GM12878 (cell line): ENCODE results near the gene PTH. TPM values are rescaled to one million over a fixed set of nuclear protein-coding genes. Genes with fewer than 3 reads are reported as not detected.

Source experiments
- ATAC-seq: fragments of 200-7000 bp; cut with Tn5 transposase; 3 replicates; pipeline ENCODE4 v1.9.1; 2020; ENCODE audit warnings: mild to moderate bottlenecking, moderate library complexity
- BruUV-seq: library from RNA; stranded (reverse); fragments of 400-500 nt; replicated peaks from 2 replicates; lab custom pipeline; 2021; lab: Mats Ljungman, UMichigan
- CTCF ChIA-PET: fragments of 300-600 bp; sonication (Branson Sonifier 250); formaldehyde crosslinking; extraction: SDS; loops from one replicate; lab custom pipeline; 2021; ENCODE audit warnings: inconsistent platforms; lab: Yijun Ruan, JAX
- POLR2A ChIA-PET: fragments of 350-600 bp; formaldehyde crosslinking; extraction: SDS; loops from one replicate; lab custom pipeline; 2021; ENCODE audit warnings: inconsistent platforms; lab: Charles Lee
- RAD21 ChIA-PET: fragments of 300-600 bp; sonication (Branson Sonifier 250); formaldehyde crosslinking; loops from one replicate; lab custom pipeline; 2023; ENCODE audit warnings: antibody characterized with exemption; ENCODE audit not compliant: unreplicated experiment; lab: Charles Lee
- SMC1A ChIA-PET: fragments of 300-600 bp; sonication (Branson Sonifier 250); formaldehyde crosslinking; loops from one replicate; lab custom pipeline; 2023; ENCODE audit not compliant: unreplicated experiment, uncharacterized antibody; lab: Charles Lee
- DNase-seq: peaks from one replicate; pipeline ENCODE4 v3.0.0-alpha.2; 2011; ENCODE audit warnings: low read depth, low spot score
- FAIRE-seq: peaks from 3 replicates; lab custom pipeline; 2011; peaks lifted over from hg19 to GRCh38; lab: Jason Lieb, UNC
- H2AFZ ChIP-seq: 2 replicates; pipeline ENCODE4 v1.6.0; 2011; ENCODE audit warnings: low read depth, low read length, control low read depth; ENCODE audit not compliant: control insufficient read depth
- H3K27ac ChIP-seq: 2 replicates; pipeline ENCODE4 v1.5.1; 2011; ENCODE audit warnings: control low read depth; ENCODE audit not compliant: control insufficient read depth, insufficient read depth
- H3K27me3 ChIP-seq, 2 experiments: replicated peaks in 1 of 2; 2 replicates each; pipeline versions ENCODE4 v1.6.0 to v1.6.1; 2011; ENCODE audit warnings: low read length in 1 of 2; ENCODE audit not compliant: control insufficient read depth in 2 of 2, insufficient read depth in 2 of 2
- H3K36me3 ChIP-seq, 2 experiments: 2 replicates each; pipeline ENCODE4 v1.5.1; 2011; ENCODE audit warnings: low read length in 1 of 2; ENCODE audit not compliant: control insufficient read depth in 2 of 2, insufficient read depth in 2 of 2
- H3K4me1 ChIP-seq: 2 replicates; pipeline ENCODE4 v1.6.1; 2011; ENCODE audit warnings: mild to moderate bottlenecking, low read length, moderate library complexity, mixed read lengths; ENCODE audit not compliant: control insufficient read depth, insufficient read depth
- H3K4me2 ChIP-seq: 2 replicates; pipeline ENCODE4 v1.6.0; 2011; ENCODE audit warnings: control low read depth; ENCODE audit not compliant: control insufficient read depth, insufficient read depth
- H3K4me3 ChIP-seq: fragments of 200-600 bp; sonication (generic); 2 replicates; pipeline ENCODE4 v1.5.1; 2016
- H3K79me2 ChIP-seq: 2 replicates; pipeline ENCODE4 v1.6.0; 2011; ENCODE audit warnings: low read length; ENCODE audit not compliant: control insufficient read depth, insufficient read depth
- H3K9ac ChIP-seq: 2 replicates; pipeline ENCODE4 v1.8.0; 2011; ENCODE audit warnings: low read length, control low read depth, mixed read lengths; ENCODE audit not compliant: control insufficient read depth, insufficient read depth
- H3K9me3 ChIP-seq: replicated peaks from 3 replicates; pipeline ENCODE4 v1.5.1; 2011; ENCODE audit warnings: mild to moderate bottlenecking, low read length; ENCODE audit not compliant: control insufficient read depth, insufficient read depth
- H4K20me1 ChIP-seq: 2 replicates; pipeline ENCODE4 v1.6.0; 2011; ENCODE audit not compliant: control insufficient read depth, insufficient read depth
- BCL11A ChIP-seq: IDR thresholded peaks from 2 replicates; pipeline ENCODE4 v1.6.1; 2011; ENCODE audit warnings: low read depth, low read length
- BMI1 ChIP-seq: fragments of 450-650 bp; IDR thresholded peaks from 2 replicates; pipeline ENCODE4 v1.6.1; 2016; ENCODE audit warnings: mild to moderate bottlenecking, moderate library complexity, borderline replicate concordance
- BRCA1 ChIP-seq: IDR thresholded peaks from 2 replicates; pipeline ENCODE4 v1.6.1; 2011; ENCODE audit warnings: low read depth, low read length, improper control_type of control experiment
- CHD1 ChIP-seq: IDR thresholded peaks from 2 replicates; pipeline ENCODE4 v1.6.1; 2012; ENCODE audit warnings: low read depth, low read length, improper control_type of control experiment
- E4F1 ChIP-seq: fragments of 450-650 bp; IDR thresholded peaks from 2 replicates; pipeline ENCODE4 v1.6.1; 2018; ENCODE audit warnings: borderline replicate concordance, mild to moderate bottlenecking; ENCODE audit not compliant: partially characterized antibody
- EZH2 ChIP-seq: IDR thresholded peaks from 2 replicates; pipeline ENCODE4 v1.6.1; 2012; ENCODE audit warnings: low read depth, mild to moderate bottlenecking, control low read depth, inconsistent platforms, low read length, borderline replicate concordance; ENCODE audit not compliant: control insufficient read depth
- FOS ChIP-seq: IDR thresholded peaks from 3 replicates; pipeline ENCODE4 v1.6.1; 2011; ENCODE audit warnings: borderline replicate concordance; ENCODE audit not compliant: insufficient read length; ENCODE audit errors: extremely low read depth
- KLF5 ChIP-seq: fragments of 450-650 bp; IDR thresholded peaks from 2 replicates; pipeline ENCODE4 v1.6.1; 2014; ENCODE audit warnings: mild to moderate bottlenecking; ENCODE audit not compliant: partially characterized antibody
- MEF2B ChIP-seq: fragments of 450-650 bp; IDR thresholded peaks from 2 replicates; pipeline ENCODE4 v1.6.1; 2018; ENCODE audit warnings: mild to moderate bottlenecking, moderate library complexity; ENCODE audit not compliant: partially characterized antibody, poor library complexity, severe bottlenecking
- MTA2 ChIP-seq: fragments of 450-650 bp; IDR thresholded peaks from 2 replicates; pipeline ENCODE4 v1.6.1; 2016; ENCODE audit warnings: low read depth, mild to moderate bottlenecking, moderate library complexity
- NFYB ChIP-seq: IDR thresholded peaks from 2 replicates; pipeline ENCODE4 v1.6.1; 2011; ENCODE audit warnings: low read depth, mild to moderate bottlenecking, low read length, improper control_type of control experiment, moderate library complexity; ENCODE audit not compliant: insufficient read depth
- NKRF ChIP-seq: fragments of 450-650 bp; conservative IDR thresholded peaks from 2 replicates; pipeline ENCODE4 v1.6.1; 2017; ENCODE audit warnings: mild to moderate bottlenecking, moderate library complexity
- PAX5 ChIP-seq: IDR thresholded peaks from 2 replicates; pipeline ENCODE4 v1.6.1; 2011; ENCODE audit warnings: low read depth, low read length, borderline replicate concordance
- POLR2AphosphoS2 ChIP-seq: IDR thresholded peaks from 2 replicates; pipeline ENCODE4 v1.6.1; 2011; ENCODE audit warnings: low read depth, mild to moderate bottlenecking, low read length, improper control_type of control experiment, moderate library complexity
- POLR2AphosphoS5 ChIP-seq: IDR thresholded peaks from 2 replicates; pipeline ENCODE4 v1.6.1; 2011; ENCODE audit warnings: mild to moderate bottlenecking, low read length, inconsistent platforms
- SMAD1 ChIP-seq: fragments of 450-650 bp; IDR thresholded peaks from 2 replicates; pipeline ENCODE4 v1.6.1; 2018; ENCODE audit warnings: mild to moderate bottlenecking, low read depth; ENCODE audit not compliant: partially characterized antibody
- SMC3 ChIP-seq: IDR thresholded peaks from 2 replicates; pipeline ENCODE4 v1.6.1; 2011; ENCODE audit warnings: low read length, improper control_type of control experiment, borderline replicate concordance
- SREBF2 ChIP-seq: IDR thresholded peaks from 2 replicates; pipeline ENCODE4 v1.6.1; 2012; ENCODE audit warnings: mild to moderate bottlenecking, low read length
- TARDBP ChIP-seq: IDR thresholded peaks from 2 replicates; pipeline ENCODE4 v1.6.1; 2016; ENCODE audit warnings: borderline replicate concordance
- ZNF384 ChIP-seq: IDR thresholded peaks from 2 replicates; pipeline ENCODE4 v1.6.1; 2012; ENCODE audit warnings: low read depth, mild to moderate bottlenecking, low read length, improper control_type of control experiment, borderline replicate concordance
- WGBS: methylation state at CpG from one replicate; pipeline ENCODE4 v1.1.6; 2016; ENCODE audit warnings: low lambda C conversion rate; ENCODE audit not compliant: insufficient replicate concordance, insufficient coverage; ENCODE audit errors: missing lambda C conversion rate; 5-methylcytosine and 5-hydroxymethylcytosine counted together
- in situ Hi-C: fragments of 300-500 bp; cut with MboI; formaldehyde crosslinking; loops from 9 replicates; pipeline ENCODE4 v1.14.3; 2018; ENCODE audit warnings: mixed read lengths
- intact Hi-C: fragments of 100-400 bp; cut with micrococcal nuclease; formaldehyde crosslinking; loops from one replicate; pipeline ENCODE4 v1.14.2; 2022; ENCODE audit not compliant: unreplicated experiment
- polyA plus RNA-seq, 11 experiments: library from polyadenylated mRNA; depleted of rRNA in 4 of 11; unstranded in 6 of 11; stranded (reverse) in 5 of 11; fragments of >200 nt; fragmentation: Nextera tagmentation in 4 of 11; fragmentation: Illumina TruSeq in 1 of 11; extraction: Ambion mirVana in 4 of 11; extraction: Trizol in 1 of 11; gene quantifications; 1 replicate in 1 of 11; 2 replicates in 10 of 11; pipeline versions ENCODE4 v1.2.1 to v1.2.3, GENCODE V29; 2011 to 2016; ENCODE audit warnings: inconsistent platforms in 2 of 11, missing spikeins in 2 of 11, low read depth in 1 of 11
- total RNA-seq, 4 experiments: library from RNA; depleted of rRNA in 3 of 4; stranded (reverse); fragments of >200 nt in 3 of 4; fragmentation: Illumina TruSeq in 1 of 4; extraction: Trizol in 1 of 4; gene quantifications; 2 replicates each; pipeline versions ENCODE4 v1.2.1 to v1.2.3, GENCODE V29; 2013 to 2021

The PTH gene
- total and polyA plus RNA-seq, 10 of the 15 experiments (the other 5 are each of a cell fraction or from before 2014, with no cell fraction given), result not detected

GRCh38 chr11:13494051-13494450, 1.7 kb downstream of the PTH start:
- no peak for DNase-seq
- H3K4me2 ChIP-seq, result no peak overlapping the region
- no peaks in the 10 kb centered on the region for H3K36me3 ChIP-seq
- CTCF ChIA-PET, result no interaction called here
- FAIRE-seq, result no peak
- no peaks in the 10 kb centered on the region for H3K4me1 ChIP-seq
- TF ChIP-seq FOS (no peak), ZNF384 (no peak), CHD1 (no peak), TARDBP (no peak), NKRF (no peak), MTA2 (no peak), KLF5 (no peak), E4F1 (no peak), POLR2AphosphoS5 (no peak), SREBF2 (no peak), BRCA1 (no peak), EZH2 (no peak), POLR2AphosphoS2 (no peak), MEF2B (no peak), PAX5 (no peak), SMAD1 (no peak), BMI1 (no peak), NFYB (no peak), BCL11A (no peak), SMC3 (no peak)
- TF ChIP-seq, all 136 proteins: peak for 0
- Histone ChIP-seq H2AFZ (no peak overlapping the region), H4K20me1 (no peaks in the 10 kb centered on the region), H3K27ac (no peak overlapping the region), H3K4me3 (no peak overlapping the region), H3K27me3 (no peaks in the 10 kb centered on the region), H3K9me3 (no peaks in the 10 kb centered on the region), H3K9ac (no peak overlapping the region), H3K79me2 (no peaks in the 10 kb centered on the region)
- intact Hi-C loops (no loop called here), in situ Hi-C loops (no loop called here)
- ATAC-seq, result no peak
- ChIA-PET RAD21 (no interaction called here), POLR2A (no interaction called here), SMC1A (no interaction called here)
- no TSS peak for BruUV-seq
- WGBS, result 3% methylated on average over 3 of the region's 3 CpGs
